ENCODE measurements around the gene DIRAS2. TPM values are rescaled to one million over a fixed set of nuclear protein-coding genes. Genes with fewer than 3 reads are reported as not detected.

DIRAS2 gene
- total and polyA plus RNA-seq, 2 experiments from 2014 or later = 0.16 to 1.2 TPM

DNA sequence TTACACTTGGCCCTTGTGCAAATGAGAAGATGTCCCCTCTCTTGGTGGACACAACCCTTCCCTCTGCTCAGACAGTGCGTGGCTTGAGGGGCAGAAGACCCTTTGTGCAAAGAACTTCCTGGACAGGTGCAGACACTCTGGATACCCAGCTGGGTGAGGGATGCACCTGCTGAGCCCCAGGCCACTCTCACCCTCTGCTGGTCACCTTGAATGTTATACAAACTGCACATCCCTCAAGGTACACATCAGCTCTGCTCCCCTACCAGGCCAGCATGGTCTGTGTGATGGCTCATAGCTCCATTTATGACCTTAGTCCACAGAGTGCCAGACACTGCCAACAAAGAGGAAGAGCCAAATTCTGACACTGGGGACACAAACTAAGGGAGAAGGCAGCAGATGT is 3.1 kb upstream of the DIRAS2 start:
- H3K27ac ChIP-seq = no peak overlapping the region
- TF ChIP-seq, protein P1, sequence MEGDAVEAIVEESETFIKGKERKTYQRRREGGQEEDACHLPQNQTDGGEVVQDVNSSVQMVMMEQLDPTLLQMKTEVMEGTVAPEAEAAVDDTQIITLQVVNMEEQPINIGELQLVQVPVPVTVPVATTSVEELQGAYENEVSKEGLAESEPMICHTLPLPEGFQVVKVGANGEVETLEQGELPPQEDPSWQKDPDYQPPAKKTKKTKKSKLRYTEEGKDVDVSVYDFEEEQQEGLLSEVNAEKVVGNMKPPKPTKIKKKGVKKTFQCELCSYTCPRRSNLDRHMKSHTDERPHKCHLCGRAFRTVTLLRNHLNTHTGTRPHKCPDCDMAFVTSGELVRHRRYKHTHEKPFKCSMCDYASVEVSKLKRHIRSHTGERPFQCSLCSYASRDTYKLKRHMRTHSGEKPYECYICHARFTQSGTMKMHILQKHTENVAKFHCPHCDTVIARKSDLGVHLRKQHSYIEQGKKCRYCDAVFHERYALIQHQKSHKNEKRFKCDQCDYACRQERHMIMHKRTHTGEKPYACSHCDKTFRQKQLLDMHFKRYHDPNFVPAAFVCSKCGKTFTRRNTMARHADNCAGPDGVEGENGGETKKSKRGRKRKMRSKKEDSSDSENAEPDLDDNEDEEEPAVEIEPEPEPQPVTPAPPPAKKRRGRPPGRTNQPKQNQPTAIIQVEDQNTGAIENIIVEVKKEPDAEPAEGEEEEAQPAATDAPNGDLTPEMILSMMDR (IDR thresholded peaks at IDR 0.05; ENCODE audit: low read depth, low read length) = no peak
- H3K4me3 ChIP-seq = no peak overlapping the region
- no peak for DNase-seq (ENCODE audit: low read depth in 1 of 2, low spot score in 1 of 2)
- no peaks in the 10 kb centered on the region for H3K9me3 ChIP-seq (ENCODE audit: low read depth)
- peaks cover 61% of the 10 kb centered on the region for H3K27me3 ChIP-seq
- H3K36me3 ChIP-seq = no peaks in the 10 kb centered on the region
- no peaks in the 10 kb centered on the region for H3K4me1 ChIP-seq (ENCODE audit: low read depth)

DNA sequence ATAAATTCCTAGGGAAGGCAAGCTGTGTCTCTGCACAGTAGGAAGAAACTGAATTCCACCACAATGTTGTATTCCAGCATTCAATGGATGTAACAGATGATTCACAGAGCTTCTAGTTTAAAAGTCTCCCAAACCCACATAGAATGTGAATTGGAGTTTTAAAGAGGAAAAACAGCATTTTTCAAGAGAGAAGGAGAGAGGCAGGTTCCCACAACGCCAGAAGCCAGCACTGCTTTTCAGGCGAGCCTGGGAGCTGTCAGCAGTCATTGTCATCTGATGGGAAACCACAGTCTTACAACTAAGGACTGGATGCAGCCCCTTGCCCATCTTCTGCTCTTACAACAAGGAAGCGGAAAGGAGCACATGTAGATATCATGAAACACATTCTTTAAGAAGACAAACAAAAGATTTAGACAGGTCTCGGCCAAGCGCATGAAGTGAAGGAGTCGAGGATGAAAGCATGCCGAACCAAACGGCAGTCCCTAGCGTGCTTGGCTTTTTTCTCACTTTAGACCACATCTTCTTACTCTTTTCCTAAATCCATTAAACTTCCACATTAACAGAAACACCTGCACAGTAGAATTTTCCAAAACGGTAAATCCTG is 638 bp downstream of the DIRAS2 start:
- no peak overlapping the region for H3K27ac ChIP-seq
- no peaks in the 10 kb centered on the region for H3K36me3 ChIP-seq
- H3K27me3 ChIP-seq = peaks cover 78% of the 10 kb centered on the region
- DNase-seq (ENCODE audit: low read depth in 1 of 2, low spot score in 1 of 2) = peak in 1 of 2 donors; percentile 11
- no peaks in the 10 kb centered on the region for H3K9me3 ChIP-seq (ENCODE audit: low read depth)
- TF ChIP-seq, protein P1 (IDR thresholded peaks at IDR 0.05; ENCODE audit: low read depth, low read length) = no peak
- H3K4me1 ChIP-seq (ENCODE audit: low read depth) = no peaks in the 10 kb centered on the region
- H3K4me3 ChIP-seq = peak overlapping the region; percentile 28

DNA sequence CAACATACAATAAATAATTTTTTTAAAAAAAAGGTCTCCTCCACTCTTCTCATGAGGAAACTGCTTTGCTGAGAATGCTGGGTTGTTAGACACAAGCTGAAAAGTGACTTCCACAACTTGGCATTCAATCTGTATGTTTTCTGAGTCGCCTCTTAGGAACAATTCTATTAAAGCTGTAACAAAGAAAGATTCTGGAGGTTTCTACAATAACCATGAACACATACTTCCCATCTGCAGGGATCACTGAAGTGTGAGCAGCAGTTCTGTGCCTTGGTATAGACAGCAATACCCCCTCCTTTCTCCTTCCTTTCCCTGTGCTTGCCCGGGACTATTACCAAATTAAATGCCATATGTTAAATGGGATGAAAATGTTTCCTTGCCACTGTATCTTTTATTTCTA is 1.5 kb downstream of the DIRAS2 start:
- TF ChIP-seq, protein P1 (IDR thresholded peaks at IDR 0.05; ENCODE audit: low read depth, low read length) = no peak
- DNase-seq (ENCODE audit: low read depth in 1 of 2, low spot score in 1 of 2) = no peak
- Histone ChIP-seq H3K36me3 (no peaks in the 10 kb centered on the region), H3K9me3 (ENCODE audit: low read depth) (no peaks in the 10 kb centered on the region), H3K4me1 (ENCODE audit: low read depth) (no peaks in the 10 kb centered on the region), H3K4me3 (no peak overlapping the region), H3K27ac (no peak overlapping the region), H3K27me3 (peaks cover 71% of the 10 kb centered on the region)

DNA sequence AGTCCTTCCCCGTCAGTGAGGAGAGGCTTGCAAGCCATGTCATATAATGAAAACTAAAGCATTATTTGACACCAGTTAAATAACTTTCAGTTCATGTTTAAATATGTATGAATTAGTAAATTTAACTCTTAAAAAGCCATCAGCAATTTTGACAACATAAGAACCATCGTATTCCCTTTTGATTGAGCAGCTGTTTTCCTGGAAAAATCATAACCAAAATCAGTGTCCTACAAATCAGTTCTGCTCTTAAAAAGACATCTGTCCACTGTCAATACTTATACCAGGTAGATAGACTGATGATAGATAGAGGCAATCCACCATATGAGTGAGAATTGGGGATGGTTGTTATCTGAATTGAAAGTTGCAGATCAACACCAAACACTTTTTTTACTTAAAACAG is 2.3 kb downstream of the DIRAS2 start:
- H3K9me3 ChIP-seq (ENCODE audit: low read depth) = no peaks in the 10 kb centered on the region

DNA sequence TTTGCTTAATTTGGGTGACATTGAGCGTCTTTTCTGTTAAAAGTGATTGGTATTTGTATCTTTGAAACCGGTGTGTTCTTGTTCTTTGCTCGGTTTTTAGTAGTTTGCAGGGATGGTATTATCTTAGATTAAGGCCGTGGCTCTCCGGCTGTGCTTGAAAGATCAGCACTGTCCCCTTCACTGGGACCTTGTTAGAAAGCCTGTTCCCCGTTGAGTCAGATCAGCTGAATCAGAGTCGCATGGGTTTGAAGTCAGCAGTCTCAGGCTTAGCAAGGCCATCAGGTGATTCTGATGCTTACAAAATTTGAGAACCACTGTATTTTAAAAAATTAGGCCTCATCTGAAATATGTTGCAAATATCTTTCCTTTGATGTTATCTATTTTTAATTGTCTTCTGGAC is 5.0 kb downstream of the DIRAS2 start:
- TF ChIP-seq, protein P1 (IDR thresholded peaks at IDR 0.05; ENCODE audit: low read depth, low read length) = no peak
- Histone ChIP-seq H3K4me1 (ENCODE audit: low read depth) (no peaks in the 10 kb centered on the region), H3K27ac (no peak overlapping the region), H3K36me3 (no peaks in the 10 kb centered on the region), H3K27me3 (peaks cover 38% of the 10 kb centered on the region), H3K9me3 (ENCODE audit: low read depth) (no peaks in the 10 kb centered on the region), H3K4me3 (no peak overlapping the region)
- no peak for DNase-seq (ENCODE audit: low read depth in 1 of 2, low spot score in 1 of 2)

More for the DNA sequence above, 2.3 kb downstream of the DIRAS2 start:
- H3K4me3 ChIP-seq = no peak overlapping the region
- TF ChIP-seq, protein P1 (IDR thresholded peaks at IDR 0.05; ENCODE audit: low read depth, low read length) = no peak
- H3K4me1 ChIP-seq (ENCODE audit: low read depth) = no peaks in the 10 kb centered on the region
- no peak overlapping the region for H3K27ac ChIP-seq
- peaks cover 64% of the 10 kb centered on the region for H3K27me3 ChIP-seq
- DNase-seq (ENCODE audit: low read depth in 1 of 2, low spot score in 1 of 2) = no peak
- no peaks in the 10 kb centered on the region for H3K36me3 ChIP-seq
